Measurements from ENCODE around the gene C11orf21. TPM values are rescaled to one million over a fixed set of nuclear protein-coding genes. Genes with fewer than 3 reads are reported as not detected.

C11orf21 gene
- total RNA-seq, 1 donor from 2014 or later = 0.16 TPM

DNA sequence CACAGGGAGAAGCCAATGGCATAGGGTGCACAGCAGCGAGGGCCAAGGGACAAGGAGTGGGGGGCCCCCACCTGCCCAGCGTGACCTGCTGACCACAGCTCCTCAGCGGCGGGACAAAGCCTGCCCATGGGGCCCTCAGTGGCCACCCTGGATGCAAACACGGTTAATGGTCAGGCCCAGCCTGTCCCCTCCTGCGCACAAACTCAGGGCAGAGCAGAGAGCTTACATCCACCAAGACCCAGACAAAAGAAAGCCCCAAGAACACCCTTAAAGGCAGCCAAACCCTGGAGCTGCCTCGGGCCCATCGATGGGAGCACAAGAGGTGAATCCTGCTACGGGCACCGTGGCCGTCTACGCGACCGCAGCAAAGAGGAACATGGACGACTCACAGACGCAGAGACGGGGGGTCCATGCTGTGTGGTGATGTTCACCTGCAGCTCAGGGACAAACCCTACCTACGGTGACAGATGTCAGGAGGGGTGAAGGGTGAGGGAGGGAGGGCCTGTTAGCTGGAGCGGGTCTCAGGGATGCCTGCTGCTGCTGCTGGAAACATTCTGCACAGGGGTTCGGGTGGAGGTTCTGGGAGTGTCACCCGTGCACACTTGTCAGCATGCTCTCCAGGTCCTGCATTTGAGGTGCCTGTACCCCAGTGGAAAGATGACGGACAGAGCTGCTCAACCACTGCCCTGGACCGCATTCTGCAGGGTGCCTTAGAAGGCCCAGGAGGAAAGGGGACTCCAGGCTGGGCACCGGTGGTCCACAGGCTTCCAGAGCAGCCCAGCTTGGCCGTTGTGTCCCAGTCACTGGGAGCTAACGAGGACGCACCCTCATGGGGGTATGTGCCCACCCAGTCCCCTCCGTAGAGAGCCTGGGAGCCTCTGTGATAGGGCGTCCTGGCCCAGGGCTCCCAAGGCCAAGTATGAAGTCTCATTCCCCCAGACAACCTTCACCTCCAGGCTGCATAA is 42.9 kb downstream of the C11orf21 start:
- no peak for DNase-seq

DNA sequence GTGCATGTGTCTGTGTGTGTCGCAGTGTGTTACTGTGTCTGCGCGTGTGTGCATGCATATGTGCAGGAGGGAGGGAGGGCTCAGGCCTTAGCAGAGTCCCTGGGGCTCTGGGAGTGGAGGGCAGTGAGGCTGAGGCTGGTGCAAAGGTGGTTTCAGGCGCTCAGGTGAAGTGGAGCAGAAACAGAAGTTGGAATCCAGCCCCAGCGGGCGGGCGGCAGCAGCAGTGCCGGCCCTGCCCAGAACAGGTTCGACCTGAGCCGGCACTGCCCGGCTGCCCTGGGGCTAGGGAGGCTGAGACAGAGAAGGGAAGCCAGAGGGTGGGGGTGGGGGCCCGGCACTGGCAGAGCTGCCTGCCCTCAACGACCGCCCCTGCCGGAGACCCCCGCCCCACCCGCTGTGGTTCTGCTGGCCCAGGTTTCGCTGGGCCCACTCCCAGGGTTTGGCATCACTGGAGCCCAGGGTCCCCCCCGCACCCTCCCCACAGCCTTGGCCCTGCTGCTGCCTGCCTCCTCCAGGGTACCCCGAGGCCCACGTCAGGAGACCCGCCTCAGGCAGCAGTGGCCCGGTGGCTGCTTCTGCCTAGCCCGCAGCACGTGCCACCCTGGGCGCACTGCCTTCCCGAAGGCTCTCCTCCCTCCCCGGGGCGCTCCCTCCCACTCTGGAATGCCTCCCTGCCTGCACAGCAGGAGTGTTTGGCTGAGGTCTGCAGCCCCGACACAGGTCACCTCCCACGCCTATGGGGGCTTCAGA is 44.6 kb downstream of the C11orf21 start:
- DNase-seq = no peak

DNA sequence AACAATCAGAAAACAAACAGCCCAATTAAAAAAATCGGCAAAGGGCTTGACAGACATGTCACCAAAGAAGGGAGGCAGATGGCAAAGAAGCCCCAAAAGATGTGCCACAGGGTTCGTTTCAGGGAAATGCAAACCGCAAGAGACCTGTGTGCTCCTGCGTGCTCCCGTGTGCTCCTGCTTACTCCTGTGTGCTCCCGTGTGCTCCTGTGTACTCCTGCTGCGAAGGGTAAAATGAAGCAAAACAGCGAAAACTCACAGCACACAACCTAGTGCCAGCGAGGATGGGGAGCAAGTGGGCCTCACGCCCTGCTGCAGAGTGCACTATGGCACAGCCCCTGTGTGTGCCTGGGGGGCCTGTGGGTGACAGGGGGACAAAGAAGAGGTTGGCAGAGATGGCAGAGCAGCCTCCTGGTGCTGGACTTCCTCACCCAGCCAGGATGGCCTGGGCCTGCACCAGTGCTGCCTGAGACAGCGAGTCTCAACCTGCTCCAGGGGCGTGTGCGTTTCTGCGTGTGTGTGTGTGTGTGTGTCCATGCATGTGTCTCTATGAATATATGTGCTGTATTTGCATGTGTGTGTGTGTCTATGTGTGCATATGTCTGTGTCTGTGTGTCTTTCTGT is 45.3 kb downstream of the C11orf21 start:
- DNase-seq = no peak

DNA sequence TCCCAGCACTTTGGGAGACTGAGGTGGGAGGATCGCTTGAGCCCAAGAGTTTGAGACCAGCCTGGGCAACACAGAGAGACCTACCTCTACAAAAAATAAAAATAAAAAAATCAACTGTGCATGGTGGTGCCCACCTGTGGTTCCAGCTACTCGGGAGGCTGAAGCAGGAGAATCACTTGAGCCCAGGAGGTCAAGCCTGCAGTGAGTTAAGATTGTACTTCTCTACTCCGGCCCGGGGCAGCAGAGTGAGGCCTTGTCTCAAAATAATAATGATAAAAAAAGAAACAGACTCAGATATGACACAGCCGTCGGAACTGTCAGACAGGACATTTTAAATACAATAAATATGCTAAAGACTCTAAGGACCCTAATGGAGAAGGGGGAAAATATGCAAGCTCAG is 49.7 kb downstream of the C11orf21 start:
- no peak for DNase-seq

DNA sequence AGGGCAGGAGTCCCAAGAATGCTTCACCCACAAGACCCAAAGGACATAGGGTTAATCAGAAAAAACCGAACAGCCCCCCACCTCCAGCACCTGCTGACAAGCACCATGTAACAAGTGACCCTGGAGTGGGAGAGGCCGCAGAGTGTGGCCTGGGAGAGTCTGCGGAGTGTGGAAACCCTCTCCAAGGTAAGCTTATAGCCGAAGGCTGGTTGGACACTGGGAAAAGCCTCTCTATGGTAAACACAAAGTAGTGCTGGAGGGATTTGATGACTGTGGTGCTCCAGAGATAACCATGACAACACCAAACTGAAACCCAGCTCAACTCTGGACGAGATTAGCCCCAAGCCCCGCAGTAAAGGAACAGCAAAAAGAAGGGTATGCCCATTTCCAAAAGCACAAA is 50.6 kb downstream of the C11orf21 start:
- no peak for DNase-seq

DNA sequence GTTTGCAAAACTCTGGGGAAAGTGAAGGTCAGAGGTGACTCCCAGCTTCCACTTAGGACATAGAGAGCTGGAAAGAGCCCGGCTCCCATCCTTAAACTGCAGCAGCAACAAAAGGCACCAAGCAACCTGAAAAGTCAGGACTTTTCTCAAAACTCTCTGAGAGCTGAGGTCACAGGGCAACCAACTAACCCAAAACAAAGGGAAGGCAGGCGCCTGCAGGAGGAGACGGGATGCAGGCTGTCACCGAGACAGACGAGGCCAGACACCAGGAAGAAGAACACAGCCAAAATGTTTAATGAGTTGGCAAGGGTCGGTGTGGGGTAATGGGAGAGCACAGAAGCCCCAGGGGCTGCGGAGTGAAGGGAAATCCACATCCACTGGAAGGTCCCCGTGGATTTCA is 51.2 kb downstream of the C11orf21 start:
- DNase-seq = no peak

DNA sequence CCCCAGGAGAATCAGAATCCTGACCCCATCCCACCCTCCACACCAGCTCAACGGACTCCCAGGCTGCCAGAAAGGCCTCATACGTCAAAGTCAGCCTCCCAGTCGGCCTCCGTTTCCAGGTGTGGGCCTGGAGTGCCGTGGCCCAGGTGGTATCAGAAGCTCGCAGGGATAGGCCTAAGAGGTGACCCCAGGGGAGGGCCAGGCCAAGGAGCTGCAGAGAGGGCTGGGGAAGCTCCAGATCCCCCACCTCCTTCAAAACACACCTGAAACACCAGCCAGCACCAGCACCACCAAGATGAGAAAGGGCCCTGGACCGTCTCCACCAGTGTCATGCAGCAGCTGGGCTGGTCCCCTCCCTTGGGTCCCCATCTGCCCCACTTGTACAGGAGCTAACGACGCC is 51.7 kb downstream of the C11orf21 start:
- DNase-seq = no peak

DNA sequence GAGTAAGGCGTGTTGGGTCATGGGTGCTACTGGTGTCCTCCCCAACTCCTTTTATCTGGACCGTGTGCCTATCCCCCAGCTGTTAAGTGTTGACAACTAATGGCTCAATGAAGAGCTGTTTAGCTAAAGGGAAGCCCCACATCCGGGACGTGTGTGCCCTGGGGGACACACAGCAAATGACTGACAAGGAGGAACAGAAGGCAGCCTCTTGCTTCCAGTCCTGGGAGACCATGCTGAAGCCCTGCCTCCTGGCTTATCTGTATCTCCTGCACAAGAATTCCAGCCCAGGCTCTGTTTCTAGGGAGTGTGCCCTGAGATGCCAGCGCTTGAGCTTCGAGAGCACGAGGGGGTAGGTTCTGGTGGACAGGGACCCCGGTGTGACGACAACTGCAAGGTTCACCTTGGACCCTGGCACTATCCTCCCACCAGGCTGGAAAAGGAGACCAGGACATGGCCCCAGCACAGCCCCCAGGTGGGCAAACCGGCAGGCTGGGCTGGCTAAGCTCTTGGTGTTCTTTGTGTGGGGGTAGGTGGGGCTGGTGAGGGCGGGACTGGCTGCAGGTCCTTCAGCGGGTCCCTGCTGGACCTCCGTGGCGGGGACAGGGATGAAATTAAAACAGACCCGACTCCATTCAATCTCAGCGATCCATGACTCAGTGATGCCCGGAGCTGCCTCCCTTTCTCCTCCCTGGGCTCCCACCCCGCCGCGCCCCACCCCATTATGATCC is 52.4 kb downstream of the C11orf21 start:
- DNase-seq = no peak

DNA sequence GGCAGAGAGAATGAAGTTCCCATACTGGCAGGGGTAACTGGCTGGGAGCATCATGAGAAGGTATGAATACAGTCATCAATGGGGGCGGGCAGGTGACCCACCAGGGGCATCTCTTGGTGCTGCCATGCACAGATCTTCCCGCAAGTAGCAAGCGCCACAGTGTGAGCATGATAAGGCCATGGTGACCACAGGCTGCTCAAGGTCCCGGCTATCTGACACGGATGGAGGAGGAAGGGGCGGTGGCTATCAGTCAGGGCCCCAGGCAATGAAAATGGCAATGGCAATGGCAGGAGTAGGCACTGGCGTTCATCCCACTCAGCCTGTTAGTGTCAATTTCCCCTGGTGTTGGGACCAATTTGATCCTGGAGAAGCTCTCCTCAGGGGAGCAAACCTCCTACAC is 53.0 kb downstream of the C11orf21 start:
- no peak for DNase-seq

DNA sequence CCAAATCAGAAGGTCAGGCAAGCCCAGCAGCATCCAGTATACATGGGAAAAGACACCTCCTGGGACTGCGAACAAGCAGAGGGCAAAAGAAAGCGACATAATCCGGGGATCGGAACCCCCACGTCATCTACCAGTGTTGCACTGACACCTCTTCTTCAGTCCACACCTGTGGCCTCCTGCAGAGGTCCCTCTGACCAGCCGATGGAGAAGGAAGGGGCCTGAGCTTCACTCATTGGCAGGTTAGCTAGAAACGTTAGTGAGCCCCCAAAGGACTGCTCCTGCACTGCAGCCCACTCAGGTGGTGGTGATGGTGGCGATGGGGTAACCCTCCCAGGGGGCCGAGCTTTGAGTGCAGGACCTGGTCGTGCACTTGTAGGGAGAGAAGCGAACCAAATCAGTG is 53.5 kb downstream of the C11orf21 start:
- no peak for DNase-seq

DNA sequence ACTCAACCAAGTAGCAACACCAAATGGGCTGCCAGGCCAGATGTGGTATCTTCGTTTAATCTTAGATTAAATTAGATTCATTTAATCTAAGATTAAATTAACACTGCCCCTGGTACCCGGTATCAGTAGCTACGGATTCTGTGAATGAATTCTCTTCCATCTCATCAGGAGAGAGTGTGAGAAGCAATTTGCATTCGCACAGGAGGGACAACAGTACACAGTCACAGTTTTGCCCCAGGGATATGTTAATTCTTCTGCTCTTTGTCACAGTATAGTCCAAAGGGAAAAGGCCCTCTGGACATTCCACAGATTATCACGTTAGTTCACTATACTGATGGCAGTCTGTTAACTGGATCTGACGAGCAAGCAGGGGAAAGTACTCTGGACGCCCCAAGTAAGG is 54.2 kb downstream of the C11orf21 start:
- DNase-seq = no peak

Small RNAs within 50 kb of the gene (small RNA-seq; reads per million reads assigned to genes)
- gene RNU6-878P = not detected

Other genes with a start within 250 kb of the C11orf21 start
- 25.6 TPM for gene IGF2, start 162.5 kb downstream of the C11orf21 start, total RNA-seq
- not detected for gene INS, start 140.7 kb downstream of the C11orf21 start, total RNA-seq
- gene TH, start 130.1 kb downstream of the C11orf21 start, total RNA-seq = not detected
- 1.4 TPM for gene ASCL2, start 31.3 kb downstream of the C11orf21 start, total RNA-seq
- gene TSPAN32, start 95 bp upstream of the C11orf21 start, total RNA-seq = not detected
- 69.4 TPM for gene CD81, start 75.4 kb upstream of the C11orf21 start, total RNA-seq
- gene TSSC4, start 98.8 kb upstream of the C11orf21 start, total RNA-seq = 25.7 TPM
- gene TRPM5, start 142.6 kb upstream of the C11orf21 start, total RNA-seq = not detected
- 0.31 TPM for gene KCNQ1, start 143.1 kb upstream of the C11orf21 start, total RNA-seq

Measured in occipital lobe (tissue), 3 donors.